ENCODE measurements around the gene PRKCE.
A peak's percentile ranks its signal among the peaks of the same experiment; 100 is the strongest.

The PRKCE gene

GRCh38 chr2:46040563-46041155 lies 389.2 kb downstream of the PRKCE start:
- no peak for DNase-seq (ENCODE audit: low read depth, low spot score)
- no peak overlapping the region for H3K27ac ChIP-seq

GRCh38 chr2:46041434-46041833 lies 390.0 kb downstream of the PRKCE start:
- no peak overlapping the region for H3K27ac ChIP-seq
- no peak for DNase-seq (ENCODE audit: low read depth, low spot score)

- H3K27ac ChIP-seq, result no peak overlapping the region
- no peak for DNase-seq (ENCODE audit: low read depth, low spot score)
These were observed 390.7 kb downstream of the PRKCE start for GRCh38 chr2:46042207-46042637.

- H3K27ac ChIP-seq, result no peak overlapping the region
- DNase-seq (ENCODE audit: low read depth, low spot score), result no peak
These were observed 391.2 kb downstream of the PRKCE start for GRCh38 chr2:46042711-46043110.

GRCh38 chr2:46045888-46046287 lies 394.4 kb downstream of the PRKCE start:
- H3K27ac ChIP-seq, result no peak overlapping the region
- DNase-seq (ENCODE audit: low read depth, low spot score), result no peak

- no peak for DNase-seq (ENCODE audit: low read depth, low spot score)
- no peak overlapping the region for H3K27ac ChIP-seq
These were observed 395.8 kb downstream of the PRKCE start for GRCh38 chr2:46047290-46047689.

GRCh38 chr2:46048693-46049092 lies 397.2 kb downstream of the PRKCE start:
- DNase-seq (ENCODE audit: low read depth, low spot score), result no peak
- H3K27ac ChIP-seq, result no peak overlapping the region

- H3K27ac ChIP-seq, result no peak overlapping the region
- no peak for DNase-seq (ENCODE audit: low read depth, low spot score)
These were observed 398.6 kb downstream of the PRKCE start for GRCh38 chr2:46050027-46050426.

- no peak for DNase-seq (ENCODE audit: low read depth, low spot score)
- no peak overlapping the region for H3K27ac ChIP-seq
These were observed 399.0 kb downstream of the PRKCE start for GRCh38 chr2:46050489-46050888.

- H3K27ac ChIP-seq, result no peak overlapping the region
- no peak for DNase-seq (ENCODE audit: low read depth, low spot score)
These were observed 399.6 kb downstream of the PRKCE start for GRCh38 chr2:46051085-46051484.

- no peak for DNase-seq (ENCODE audit: low read depth, low spot score)
- H3K27ac ChIP-seq, result no peak overlapping the region
These were observed 402.1 kb downstream of the PRKCE start for GRCh38 chr2:46053564-46053963.

- no peak for DNase-seq (ENCODE audit: low read depth, low spot score)
- no peak overlapping the region for H3K27ac ChIP-seq
These were observed 405.1 kb downstream of the PRKCE start for GRCh38 chr2:46056541-46056940.

- H3K27ac ChIP-seq, result no peak overlapping the region
- no peak for DNase-seq (ENCODE audit: low read depth, low spot score)
These were observed 406.7 kb downstream of the PRKCE start for GRCh38 chr2:46058140-46058539.

- H3K27ac ChIP-seq, result no peak overlapping the region
- DNase-seq (ENCODE audit: low read depth, low spot score), result no peak
These were observed 411.4 kb downstream of the PRKCE start for GRCh38 chr2:46062637-46063412.

- DNase-seq (ENCODE audit: low read depth, low spot score), result no peak
These were observed 412.9 kb downstream of the PRKCE start for GRCh38 chr2:46064396-46064795.

GRCh38 chr2:46065152-46065551 lies 413.7 kb downstream of the PRKCE start:
- no peak overlapping the region for H3K27ac ChIP-seq
- no peak for DNase-seq (ENCODE audit: low read depth, low spot score)

More at GRCh38 chr2:46064396-46064795, 412.9 kb downstream of the PRKCE start:
- H3K27ac ChIP-seq, result no peak overlapping the region

GRCh38 chr2:46066116-46066515 lies 414.6 kb downstream of the PRKCE start:
- DNase-seq (ENCODE audit: low read depth, low spot score), result no peak
- no peak overlapping the region for H3K27ac ChIP-seq

- DNase-seq (ENCODE audit: low read depth, low spot score), result no peak
- no peak overlapping the region for H3K27ac ChIP-seq
These were observed 415.1 kb downstream of the PRKCE start for GRCh38 chr2:46066601-46067000.

GRCh38 chr2:46067062-46067461 lies 415.6 kb downstream of the PRKCE start:
- DNase-seq (ENCODE audit: low read depth, low spot score), result no peak
- H3K27ac ChIP-seq, result no peak overlapping the region

- peak overlapping the region; percentile 20 for H3K27ac ChIP-seq
- no peak for DNase-seq (ENCODE audit: low read depth, low spot score)
These were observed 416.2 kb downstream of the PRKCE start for GRCh38 chr2:46067501-46068305.

GRCh38 chr2:46068636-46069035 lies 417.2 kb downstream of the PRKCE start:
- H3K27ac ChIP-seq, result no peak overlapping the region

More at GRCh38 chr2:46068636-46069035, 417.2 kb downstream of the PRKCE start:
- no peak for DNase-seq (ENCODE audit: low read depth, low spot score)
